GM04503 (cell line): ENCODE results near the gene CDH13.

ENCODE experiments used
- DNase-seq: peaks from one replicate; pipeline ENCODE4 v3.0.0-alpha.2; 2012; ENCODE audit warnings: low read depth

Gene CDH13

DNA sequence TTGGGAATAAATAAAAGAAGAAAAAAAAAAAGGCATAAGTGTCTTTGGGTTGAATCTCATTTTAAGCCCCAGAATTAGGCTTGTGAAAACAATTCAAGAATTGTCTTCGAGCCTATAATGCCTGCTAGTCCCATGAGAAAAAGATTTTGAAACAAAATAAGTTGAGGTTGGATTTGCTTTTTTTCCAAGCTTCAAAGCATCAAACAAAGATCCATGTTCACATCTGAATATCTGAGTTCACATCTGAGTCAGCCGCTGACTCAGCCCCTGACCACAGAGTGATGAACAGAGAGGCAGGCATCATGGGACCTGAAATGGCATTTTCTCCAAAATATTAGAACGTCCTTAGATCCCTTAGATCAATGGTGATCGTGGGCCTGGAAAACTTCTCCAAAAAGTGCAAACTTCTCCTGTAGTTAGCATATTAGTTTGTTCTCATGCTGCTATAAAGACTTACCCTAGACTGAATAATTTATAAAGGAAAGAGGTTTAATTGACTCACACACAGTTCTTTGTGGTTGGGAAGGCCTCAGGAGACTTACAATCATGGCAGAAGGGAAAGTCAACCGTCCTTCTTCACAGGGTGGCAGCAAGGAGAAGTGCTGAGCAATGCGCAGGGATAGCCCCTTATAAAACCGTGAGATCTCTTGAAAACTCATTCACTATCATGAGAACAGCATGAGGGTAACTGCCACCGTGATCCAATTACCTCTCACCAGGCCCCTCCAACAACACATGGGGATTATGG lies 886.4 kb downstream of the CDH13 start:
- peak; percentile 87 for DNase-seq

DNA sequence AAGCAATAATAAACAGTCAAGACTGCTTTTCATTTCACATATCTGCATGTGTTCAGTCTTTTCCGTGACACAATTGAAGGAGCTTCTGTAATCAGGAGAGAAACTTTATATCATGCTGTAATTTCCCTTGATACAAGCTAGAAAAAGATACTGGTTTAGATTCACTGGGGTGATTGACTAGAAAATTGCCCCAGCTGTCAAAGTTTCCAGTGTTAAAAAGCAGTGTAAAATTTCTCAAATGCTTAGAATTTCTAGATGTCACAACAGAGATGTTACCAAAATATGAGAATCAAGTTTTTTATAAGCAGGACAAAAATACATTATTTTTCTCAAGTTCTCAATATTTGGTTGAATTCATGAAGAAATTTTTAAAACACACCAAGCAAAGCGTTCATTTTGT lies 888.6 kb downstream of the CDH13 start:
- no peak for DNase-seq

DNA sequence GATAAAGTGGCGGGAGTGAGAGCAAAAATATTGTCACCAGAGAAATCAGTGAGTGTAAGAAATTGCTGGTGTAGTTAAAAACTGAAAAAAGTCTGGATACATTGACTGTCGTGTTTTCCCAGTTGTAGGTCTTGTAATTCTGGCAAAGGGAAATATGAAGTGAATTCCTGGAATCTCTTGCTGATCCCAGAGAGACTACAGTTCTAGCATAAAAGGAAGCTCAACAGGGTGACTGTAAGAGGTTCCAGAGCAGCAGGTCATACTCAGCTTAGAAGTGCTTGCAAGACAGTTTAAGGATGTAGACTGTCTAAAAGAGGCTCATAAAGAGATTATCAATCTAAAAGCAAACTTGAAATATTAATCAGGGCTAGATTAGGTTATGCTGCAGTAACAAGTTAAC lies 890.2 kb downstream of the CDH13 start:
- DNase-seq: no peak

DNA sequence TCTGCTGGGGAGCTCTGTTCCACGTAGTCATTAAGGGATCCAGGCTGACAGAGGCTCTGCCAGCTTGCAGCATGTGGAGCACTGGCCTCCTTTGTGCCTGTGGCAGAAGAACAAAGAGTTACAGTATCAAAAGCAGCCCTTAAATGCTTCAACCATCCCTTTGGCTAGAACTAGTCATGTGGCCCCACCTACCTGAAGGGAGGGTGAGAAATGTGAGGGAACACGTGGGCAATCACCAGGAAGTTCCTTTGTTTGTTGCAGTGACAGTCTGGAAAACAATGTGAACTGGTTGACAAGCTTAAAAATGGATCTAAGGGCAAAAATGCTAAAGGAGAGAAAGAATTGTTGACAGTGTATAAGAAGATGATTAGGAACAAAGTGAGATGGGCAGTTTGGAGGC lies 890.6 kb downstream of the CDH13 start:
- DNase-seq: no peak

DNA sequence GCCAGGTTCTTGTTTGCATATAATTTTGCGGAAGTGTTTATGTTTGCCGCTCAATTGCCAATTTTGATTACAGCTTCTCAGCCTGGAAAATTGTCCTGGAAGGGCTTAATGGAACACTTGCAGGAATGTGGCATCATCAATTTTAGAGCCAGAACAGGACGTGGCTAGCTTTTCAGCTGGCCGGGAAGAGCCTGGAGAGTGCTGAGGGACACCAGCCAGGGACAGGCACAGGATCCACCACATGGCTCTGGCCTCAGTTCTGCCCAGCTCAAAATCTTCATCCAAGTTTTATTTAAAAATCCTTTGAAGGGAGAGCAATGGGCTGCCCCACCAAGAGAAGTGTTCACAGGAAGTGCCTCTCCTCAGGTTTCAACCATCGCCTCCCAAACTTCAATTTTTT lies 893.8 kb downstream of the CDH13 start:
- DNase-seq: no peak

DNA sequence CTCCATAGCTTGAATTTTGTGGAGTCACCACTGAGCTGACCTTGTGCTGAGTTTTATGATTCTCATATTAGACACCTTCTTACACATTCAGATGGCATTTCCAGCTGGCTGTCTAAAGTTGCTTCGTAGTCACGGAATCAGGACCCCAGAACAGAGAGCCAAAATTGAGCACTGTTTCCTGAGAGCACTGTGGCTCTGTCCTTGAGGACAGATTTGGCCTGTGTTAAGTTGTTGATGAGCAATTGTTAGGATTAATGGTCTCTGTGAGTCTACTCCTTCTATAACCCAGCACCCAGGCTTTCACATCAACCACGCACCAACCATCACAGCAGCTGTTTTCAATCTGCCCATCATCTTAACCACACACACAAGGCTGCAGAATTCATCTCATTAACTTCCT lies 903.5 kb downstream of the CDH13 start:
- peak; percentile 95 for DNase-seq

DNA sequence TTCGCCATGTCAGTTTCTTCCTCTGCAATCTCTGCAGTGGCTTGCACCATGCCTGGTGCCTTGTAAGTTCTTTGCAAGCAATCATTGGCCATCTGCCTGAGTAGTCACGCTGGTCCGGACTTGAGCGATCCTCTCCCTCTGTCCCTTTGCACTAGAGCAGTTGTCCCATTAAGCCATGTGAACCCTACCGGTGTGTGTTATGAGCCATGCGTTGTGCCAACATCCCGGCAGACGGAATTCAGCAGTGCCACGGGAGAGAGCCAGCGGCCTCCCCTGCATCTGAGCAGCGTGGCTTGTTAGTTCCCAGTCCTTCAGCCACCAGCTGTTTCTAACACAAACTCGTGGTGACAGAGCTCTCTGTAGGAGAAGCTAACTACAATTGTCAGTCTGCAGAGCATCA lies 905.9 kb downstream of the CDH13 start:
- DNase-seq: no peak

DNA sequence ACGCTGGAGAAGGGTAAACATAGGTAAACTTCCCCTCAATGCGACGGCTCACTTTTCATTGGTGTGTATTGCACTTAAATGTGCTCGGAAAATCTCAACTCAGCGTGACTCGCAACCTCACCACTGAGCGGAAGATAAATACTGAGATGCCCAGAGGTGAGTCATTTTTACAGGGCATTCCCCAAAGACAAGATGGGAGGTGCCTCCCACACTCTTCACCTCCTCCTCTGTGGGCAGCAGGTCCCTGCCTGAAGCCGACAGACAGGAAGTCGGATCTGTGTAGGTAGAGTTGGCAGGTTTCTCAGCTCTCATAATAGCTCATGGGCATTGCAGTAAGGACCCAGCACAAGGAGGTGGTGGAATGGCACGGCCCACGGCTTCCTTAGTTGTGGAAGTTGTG lies 906.4 kb downstream of the CDH13 start:
- DNase-seq: no peak

DNA sequence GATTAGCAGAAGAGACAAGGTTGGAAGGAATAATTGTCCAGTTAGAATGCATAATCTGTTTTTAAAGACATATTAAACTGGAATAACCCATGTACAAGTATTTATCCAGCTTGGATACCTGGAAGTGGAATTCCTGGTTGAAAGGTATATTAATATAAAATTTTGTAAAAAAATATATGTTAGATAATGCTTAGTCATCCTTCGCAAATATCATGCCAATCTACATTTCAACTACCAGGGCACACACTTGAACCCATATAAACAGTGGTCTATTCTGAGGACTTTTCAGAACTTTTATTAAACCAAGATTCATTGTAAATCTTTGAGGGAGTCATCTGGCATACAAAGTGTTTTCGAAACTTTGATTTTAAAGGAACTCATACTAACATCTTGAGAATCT lies 911.9 kb downstream of the CDH13 start:
- DNase-seq: no peak

DNA sequence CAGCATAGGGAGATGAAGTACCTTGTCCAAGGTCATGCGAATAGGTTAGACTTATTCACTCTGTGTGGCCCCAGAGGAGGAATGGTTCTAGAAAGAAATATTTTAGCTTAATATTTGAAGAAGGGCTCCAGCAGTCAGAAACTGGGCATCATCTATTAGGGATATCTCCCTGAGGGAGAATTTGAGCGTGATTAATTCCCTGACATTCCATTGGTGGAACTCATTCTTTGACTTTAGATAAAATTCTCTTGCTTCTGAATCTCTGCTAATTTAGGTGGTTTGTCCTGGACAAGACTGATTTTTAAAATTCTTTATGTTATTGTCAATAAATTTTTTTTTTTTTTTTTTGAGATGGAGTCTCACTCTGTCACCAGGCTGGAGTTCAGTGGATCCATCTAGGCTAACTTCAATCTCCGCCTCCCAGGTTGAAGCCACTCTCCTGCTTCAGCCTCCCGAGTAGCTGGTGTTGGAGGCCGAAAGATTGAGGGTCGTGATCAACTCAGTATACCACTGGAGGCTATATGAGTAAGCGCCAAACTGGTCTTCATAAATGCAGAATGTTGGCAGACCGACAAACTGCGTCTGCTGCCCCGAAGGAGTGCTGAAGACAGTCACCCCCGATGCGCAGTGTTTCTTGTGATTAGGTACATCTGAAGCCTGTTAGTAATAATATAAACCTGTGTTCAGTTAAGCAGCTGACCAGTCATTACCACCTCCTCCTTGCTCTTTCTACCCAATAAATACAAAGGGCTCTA lies 913.1 kb downstream of the CDH13 start:
- DNase-seq: no peak

DNA sequence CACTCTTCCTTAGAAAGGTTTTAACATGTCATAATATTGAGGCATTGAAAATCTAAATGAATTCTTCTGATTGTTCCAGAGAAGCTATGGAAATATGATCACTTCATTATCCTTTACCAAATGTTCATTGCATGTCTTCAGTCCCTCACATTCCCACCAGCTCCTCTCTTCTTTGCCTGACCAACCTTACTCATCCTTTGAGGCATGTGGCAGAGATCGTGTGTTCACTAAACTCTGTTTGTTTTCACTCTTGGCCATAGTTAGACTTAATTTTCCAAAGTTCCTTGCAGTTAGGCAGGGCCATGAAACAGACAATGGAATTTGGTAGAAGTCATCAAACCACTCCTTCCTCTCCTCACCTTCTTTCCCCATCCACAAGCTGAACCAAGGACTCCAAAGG lies 914.5 kb downstream of the CDH13 start:
- no peak for DNase-seq

DNA sequence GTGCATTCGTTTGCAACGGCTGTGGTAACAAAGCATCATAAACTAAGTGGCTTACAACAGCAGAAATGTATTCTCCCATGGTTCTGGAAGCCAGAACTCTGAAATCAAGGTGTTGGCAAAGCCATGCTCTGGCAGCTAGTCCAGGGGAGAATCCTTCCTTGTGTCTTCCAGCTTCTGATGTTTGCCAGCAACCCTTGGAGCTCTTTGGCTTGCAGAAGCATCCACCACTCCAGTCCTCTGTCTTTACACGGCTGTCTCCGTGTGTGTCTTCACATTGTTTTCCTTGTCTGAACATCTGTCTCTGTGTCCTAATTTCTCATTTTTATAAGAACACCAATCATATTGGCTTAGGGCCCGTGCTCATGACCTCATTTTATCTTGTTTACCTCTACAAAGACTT lies 915.7 kb downstream of the CDH13 start:
- DNase-seq: no peak

DNA sequence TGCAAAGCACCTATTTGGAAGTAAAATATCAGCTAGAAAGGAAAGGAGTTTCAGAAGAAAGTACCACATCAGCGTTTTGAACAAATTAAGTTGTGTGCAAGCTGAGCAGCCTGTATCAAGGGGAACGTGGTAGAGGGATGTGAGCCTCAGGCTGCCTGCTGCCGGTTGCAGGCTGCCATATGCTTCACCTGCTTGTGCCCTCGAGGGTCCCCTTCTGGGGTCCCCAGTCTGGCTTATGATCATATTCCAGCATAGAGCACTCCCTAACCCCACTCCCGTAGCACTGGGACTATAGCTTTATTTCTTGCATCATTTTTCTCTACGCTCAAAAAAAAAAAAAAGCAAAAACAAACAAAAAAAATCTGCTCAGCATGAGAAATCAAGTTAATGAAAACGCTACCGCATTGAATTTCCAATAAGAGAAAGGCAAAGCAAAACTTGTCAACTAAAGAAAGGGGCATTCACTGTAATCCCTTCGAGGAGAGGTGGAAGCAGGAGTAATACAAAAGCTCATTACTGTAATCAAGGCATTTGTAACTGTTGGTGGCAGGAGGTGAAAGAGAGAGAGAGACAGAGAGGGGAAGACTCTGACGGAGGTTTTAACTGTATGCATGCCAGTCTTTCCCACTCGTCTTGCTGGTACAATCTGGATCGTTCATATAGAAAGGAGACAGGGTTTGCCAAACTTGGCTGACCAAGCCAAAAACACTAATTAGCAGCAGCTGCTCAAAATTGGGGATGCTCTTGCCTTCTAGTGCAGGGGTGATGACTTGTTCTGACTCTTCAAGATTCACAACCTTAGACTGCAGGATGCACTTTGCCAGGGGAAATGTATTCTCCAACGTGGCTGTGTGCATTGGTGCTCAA lies 922.8 kb downstream of the CDH13 start:
- DNase-seq: no peak

DNA sequence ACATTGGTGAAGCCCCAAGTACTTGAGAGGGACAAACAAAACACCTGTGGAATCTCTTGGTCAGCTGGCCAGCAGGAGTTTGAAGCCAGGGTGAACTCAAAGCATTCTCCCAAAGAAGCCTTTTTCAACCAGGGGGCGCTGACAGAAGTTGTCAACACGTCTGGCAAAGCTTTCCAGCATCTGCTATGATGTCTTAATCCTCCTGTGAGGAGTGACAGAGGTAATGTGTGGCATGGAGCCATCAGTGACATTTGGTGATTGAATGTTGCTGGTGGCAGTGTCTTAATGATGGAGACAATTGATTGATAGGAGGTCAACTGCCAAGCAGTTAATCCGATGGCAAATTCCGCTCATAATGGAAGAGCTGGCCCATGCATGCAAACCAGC lies 923.4 kb downstream of the CDH13 start:
- DNase-seq: no peak

DNA sequence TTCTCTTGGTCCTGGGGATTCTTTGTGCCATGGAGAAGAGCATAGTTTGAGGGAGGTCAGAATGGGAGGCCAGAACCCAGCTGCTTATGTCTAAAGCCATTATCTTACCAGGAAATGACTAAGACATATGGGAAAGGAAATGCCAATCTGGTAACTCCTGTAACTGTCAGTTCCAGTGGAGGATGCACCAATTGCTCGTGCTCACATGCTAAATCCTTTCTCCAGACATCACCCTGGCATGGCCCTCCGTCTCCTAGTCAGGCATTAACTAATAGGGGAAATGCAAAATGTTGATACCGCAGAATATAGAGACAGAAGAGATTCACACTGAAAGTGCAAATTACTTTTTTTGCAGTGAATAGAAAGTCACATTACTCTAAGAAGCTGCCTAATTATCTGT lies 925.5 kb downstream of the CDH13 start:
- no peak for DNase-seq

DNA sequence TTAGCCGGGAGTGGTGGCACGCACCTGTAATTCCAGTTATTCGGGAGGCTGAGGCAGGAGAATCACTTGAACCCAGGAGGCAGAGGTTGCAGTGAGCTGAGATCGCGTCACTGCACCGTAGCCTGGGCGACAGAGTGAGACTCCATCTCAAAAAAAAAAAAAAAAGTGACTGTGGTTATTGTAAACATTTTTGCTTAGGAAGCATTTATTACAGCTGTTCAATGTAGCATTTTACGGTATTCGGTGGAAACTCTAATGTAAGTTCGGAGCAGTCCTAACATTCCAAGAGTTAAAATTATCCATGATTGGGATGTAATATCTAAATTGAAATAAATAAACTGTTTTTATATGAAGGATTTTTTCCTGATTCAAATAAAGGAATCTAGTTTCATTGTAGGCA lies 926.2 kb downstream of the CDH13 start:
- no peak for DNase-seq

DNA sequence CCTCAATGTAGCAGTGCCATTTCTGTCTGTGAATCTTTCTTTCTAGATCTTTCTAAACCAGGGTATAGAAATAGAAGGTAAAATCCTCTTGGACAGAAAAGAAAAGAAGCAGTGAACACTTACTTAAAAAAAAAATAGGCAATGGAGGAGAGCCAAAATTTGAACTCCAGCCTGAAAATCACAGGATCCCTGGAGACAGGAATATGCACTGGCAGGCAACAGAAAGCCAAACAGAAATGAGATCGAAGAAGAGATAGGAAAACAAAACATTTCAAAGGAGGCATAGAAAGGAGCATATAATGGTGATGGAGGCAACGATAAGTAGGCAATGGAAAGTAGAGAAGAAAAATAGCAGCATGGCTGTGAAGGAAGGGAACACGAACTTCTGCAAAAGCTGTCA lies 927.3 kb downstream of the CDH13 start:
- no peak for DNase-seq

DNA sequence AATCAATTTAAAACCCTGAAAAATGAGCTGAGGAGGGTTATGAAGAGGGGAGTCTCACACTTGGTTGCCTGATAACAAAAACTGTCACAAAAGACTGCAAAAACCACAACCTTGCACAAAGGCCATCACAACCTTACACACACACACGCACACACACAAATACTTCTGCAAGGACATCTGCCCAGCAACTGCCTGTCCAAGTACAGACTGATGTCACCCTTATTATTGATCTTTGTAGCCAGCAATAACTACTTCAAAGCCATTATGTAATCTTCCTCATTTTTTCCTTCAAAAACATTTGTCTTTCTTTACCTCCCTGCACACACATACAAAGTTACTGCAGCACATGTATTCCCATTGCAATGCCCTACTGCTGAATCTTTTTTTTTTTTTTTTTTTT lies 927.8 kb downstream of the CDH13 start:
- DNase-seq: no peak

DNA sequence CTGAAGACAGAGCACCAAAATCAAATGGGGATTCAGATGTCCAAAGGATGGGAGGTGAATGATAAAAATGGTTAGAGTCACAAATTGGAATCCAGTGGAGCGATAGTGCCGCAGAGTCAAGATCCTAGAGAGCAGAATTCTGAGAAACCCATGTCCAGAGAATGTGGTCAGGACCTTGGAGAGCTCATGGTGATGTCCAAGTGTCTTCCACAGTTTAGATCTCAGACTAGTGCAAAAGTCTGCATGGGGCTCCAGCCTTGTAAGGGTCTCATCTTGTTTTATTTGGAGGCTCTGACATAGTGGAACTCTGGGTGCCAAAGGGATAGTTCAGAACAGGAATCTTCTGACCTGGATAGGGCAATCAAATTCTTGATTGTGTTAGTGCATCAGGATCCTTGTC lies 935.1 kb downstream of the CDH13 start:
- DNase-seq: no peak

DNA sequence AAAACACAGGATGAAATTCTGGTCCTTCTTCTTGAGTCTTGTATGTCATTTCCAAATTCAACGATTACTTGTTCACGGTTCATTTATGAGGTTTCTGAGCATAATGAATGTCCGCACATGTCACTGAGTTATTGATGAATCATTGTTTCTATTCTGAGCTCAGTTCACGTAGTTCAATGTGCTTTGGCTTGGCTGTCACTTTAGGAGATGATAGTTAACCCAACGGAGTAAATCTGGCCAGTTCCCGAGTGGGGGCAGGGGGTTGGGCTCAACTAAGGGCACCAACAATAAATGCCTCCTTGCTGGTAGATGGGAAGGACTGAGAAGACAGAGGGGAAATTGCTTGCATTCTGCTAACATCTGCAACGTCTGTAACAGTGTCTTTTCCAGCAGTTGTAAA lies 941.6 kb downstream of the CDH13 start:
- no peak for DNase-seq

DNA sequence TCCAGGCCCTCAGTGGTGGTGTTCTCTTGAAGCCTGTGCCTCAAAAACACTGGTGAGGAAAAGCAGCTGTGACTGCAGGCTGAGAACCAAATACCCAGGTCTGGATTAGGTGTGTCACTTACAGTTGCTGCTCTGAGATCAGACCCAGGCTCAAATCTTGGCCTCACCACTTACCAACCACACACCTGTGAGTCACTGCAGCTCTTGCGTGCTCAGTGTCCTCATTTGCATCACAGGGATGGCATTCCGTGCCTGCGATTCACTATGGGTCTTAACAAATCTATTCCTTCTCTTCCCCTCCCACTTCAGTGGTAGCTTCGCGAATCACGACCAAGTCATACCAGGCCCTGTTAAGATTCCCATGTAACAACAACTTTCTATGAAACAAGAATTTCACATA lies 947.6 kb downstream of the CDH13 start:
- peak; percentile 60 for DNase-seq

DNA sequence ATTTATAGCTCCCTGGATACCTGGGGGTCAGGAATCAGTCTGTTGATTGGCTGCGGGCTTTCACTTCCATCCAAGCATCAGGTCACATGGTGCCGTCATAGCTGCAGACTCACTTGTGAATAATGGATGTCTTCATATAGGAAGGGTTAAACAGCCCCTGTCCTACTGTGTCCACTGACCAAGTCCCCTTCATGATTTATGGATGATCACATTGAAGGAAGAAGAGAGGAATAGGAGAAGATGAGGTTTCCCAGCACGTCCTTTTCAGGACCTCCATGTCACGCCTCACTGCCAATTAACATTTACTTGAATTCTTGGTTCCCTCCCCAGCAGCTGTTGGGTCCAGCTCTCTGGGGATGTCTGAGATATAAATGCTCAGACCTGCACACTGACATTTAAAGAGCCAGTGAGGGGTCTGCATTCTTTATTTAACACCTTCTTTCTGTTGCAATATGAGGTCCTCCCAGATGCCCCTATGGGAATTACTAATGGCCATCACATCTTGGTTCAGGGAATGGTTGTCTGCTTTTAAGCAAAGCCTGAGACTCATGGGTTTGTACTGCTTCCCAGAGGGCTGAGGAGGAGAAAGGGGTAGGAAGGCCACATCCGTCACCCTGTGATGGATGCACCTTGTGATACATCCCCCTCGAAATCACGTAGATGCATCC lies 950.4 kb downstream of the CDH13 start:
- no peak for DNase-seq
